Neural progenitor cell (in vitro differentiated cells): Measurements from ENCODE around the gene TRAK2.

Source experiments
- EZH2 ChIP-seq: fragments of 200-600 bp; sonication (generic); IDR thresholded peaks from 2 replicates; pipeline ENCODE4 v1.6.1; 2017; ENCODE audit warnings: antibody characterized with exemption, mild to moderate bottlenecking, moderate library complexity
- EZH2phosphoT487 ChIP-seq: fragments of 200-600 bp; sonication (generic); IDR thresholded peaks from 2 replicates; pipeline ENCODE4 v1.6.1; 2017; ENCODE audit warnings: antibody characterized with exemption
- TF ChIP-seq, protein P1 (sequence below): fragments of 200-600 bp; sonication (generic); IDR thresholded peaks from 2 replicates; pipeline ENCODE4 v1.5.1; 2017; ENCODE audit warnings: antibody characterized with exemption, mild to moderate bottlenecking

DNA sequence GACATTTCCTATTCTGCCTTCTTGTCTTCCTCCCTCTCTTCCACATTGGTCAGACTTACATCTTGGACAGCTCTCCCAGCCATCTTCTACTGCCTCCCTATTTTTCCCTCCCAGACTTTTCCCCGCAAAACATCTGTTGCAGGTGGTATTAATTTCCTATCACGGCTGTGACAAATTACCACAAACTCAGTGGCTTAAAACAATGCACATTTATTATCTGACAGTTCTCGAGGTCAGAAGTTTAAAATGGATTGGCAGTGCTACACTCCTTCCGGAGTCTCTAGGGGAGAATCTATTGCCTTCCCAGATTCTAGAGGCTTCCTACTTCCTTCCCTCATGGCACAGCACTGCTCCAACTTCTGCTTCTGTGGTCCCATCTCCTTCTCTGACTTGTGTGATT, 33.5 kb upstream of the TRAK2 start:
- TF ChIP-seq, protein P1, sequence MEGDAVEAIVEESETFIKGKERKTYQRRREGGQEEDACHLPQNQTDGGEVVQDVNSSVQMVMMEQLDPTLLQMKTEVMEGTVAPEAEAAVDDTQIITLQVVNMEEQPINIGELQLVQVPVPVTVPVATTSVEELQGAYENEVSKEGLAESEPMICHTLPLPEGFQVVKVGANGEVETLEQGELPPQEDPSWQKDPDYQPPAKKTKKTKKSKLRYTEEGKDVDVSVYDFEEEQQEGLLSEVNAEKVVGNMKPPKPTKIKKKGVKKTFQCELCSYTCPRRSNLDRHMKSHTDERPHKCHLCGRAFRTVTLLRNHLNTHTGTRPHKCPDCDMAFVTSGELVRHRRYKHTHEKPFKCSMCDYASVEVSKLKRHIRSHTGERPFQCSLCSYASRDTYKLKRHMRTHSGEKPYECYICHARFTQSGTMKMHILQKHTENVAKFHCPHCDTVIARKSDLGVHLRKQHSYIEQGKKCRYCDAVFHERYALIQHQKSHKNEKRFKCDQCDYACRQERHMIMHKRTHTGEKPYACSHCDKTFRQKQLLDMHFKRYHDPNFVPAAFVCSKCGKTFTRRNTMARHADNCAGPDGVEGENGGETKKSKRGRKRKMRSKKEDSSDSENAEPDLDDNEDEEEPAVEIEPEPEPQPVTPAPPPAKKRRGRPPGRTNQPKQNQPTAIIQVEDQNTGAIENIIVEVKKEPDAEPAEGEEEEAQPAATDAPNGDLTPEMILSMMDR, result no peak
- TF ChIP-seq EZH2phosphoT487 (no peak), EZH2 (no peak)
